ENCODE results near the gene TMEM59. TPM values are rescaled to one million over a fixed set of nuclear protein-coding genes. Genes with fewer than 3 reads are reported as not detected.
"Not testable (repeated sequence)": the region's sequence is repeated elsewhere in the genome, so short reads cannot be mapped to it uniquely, and the experiment has no call there.

Gene TMEM59
- polyA plus RNA-seq, 1 donor (not counting 4 experiments of a cell fraction or from before 2014, with no cell fraction given) = 342 TPM

- Histone ChIP-seq H3K4me1 (ENCODE audit: control insufficient read depth, extremely low read depth, insufficient read depth, low read length) (peaks cover 4% of the 10 kb centered on the region), H2AFZ (ENCODE audit: control insufficient read depth, low read length) (no peak overlapping the region), H3K27me3 (ENCODE audit: control insufficient read depth, extremely low read depth, insufficient read depth, low read length) (peaks cover 6% of the 10 kb centered on the region), H3K4me2 (ENCODE audit: control insufficient read depth, extremely low read depth, insufficient read depth, low read depth, low read length) (no peak overlapping the region), H3K79me2 (ENCODE audit: control insufficient read depth, insufficient read depth, low read length) (no peaks in the 10 kb centered on the region), H3K36me3 (ENCODE audit: control insufficient read depth in 2 of 2, extremely low read depth in 1 of 2, insufficient read depth in 2 of 2, low read length in 2 of 2) (no peaks in the 10 kb centered on the region), H3K9me3 (ENCODE audit: control insufficient read depth, low read depth, low read length) (no peaks in the 10 kb centered on the region), H4K20me1 (ENCODE audit: control insufficient read depth, extremely low read depth, insufficient read depth, low read length) (no peaks in the 10 kb centered on the region), H3K9ac (ENCODE audit: control insufficient read depth, extremely low read depth, insufficient read depth, low read length) (no peak overlapping the region), H3K4me3 (ENCODE audit: control insufficient read depth in 2 of 3, extremely low read depth in 1 of 3, insufficient read depth in 2 of 3, low read depth in 1 of 3, low read length in 3 of 3) (no peak overlapping the region), H3K27ac (ENCODE audit: control insufficient read depth, insufficient read depth, low read length) (no peak overlapping the region), H3K9me1 (ENCODE audit: control insufficient read depth, extremely low read depth, insufficient read depth, low read length) (no peaks in the 10 kb centered on the region)
- DNase-seq (ENCODE audit: low read depth, low spot score) (no peak), FAIRE-seq (no peak)
- dilution Hi-C loops (cut with MboI; ENCODE audit: extremely low pct_ligation_motif_present, low sequenced_read_pairs) = no loop called here
- no peak for TF ChIP-seq EZH2 (IDR thresholded peaks at IDR 0.05; ENCODE audit: low read length)
- TF ChIP-seq CTCF (optimal IDR thresholded peaks at IDR 0.05 in 1 of 3, IDR thresholded peaks at IDR 0.05 in 1 of 3, conservative IDR thresholded peaks at IDR 0.05 in 1 of 3; ENCODE audit: extremely low read depth in 1 of 3, insufficient read depth in 2 of 3, low read length in 3 of 3) = no peak
These were observed 46.5 kb downstream of the TMEM59 start for GRCh38 chr1:54006508-54006907.

- Histone ChIP-seq H3K4me2 (ENCODE audit: control insufficient read depth, extremely low read depth, insufficient read depth, low read depth, low read length) (no peak overlapping the region), H3K27ac (ENCODE audit: control insufficient read depth, insufficient read depth, low read length) (no peak overlapping the region), H3K4me1 (ENCODE audit: control insufficient read depth, extremely low read depth, insufficient read depth, low read length) (peaks cover 9% of the 10 kb centered on the region), H3K27me3 (ENCODE audit: control insufficient read depth, extremely low read depth, insufficient read depth, low read length) (no peaks in the 10 kb centered on the region), H3K36me3 (ENCODE audit: control insufficient read depth in 2 of 2, extremely low read depth in 1 of 2, insufficient read depth in 2 of 2, low read length in 2 of 2) (no peaks in the 10 kb centered on the region), H3K4me3 (ENCODE audit: control insufficient read depth in 2 of 3, extremely low read depth in 1 of 3, insufficient read depth in 2 of 3, low read depth in 1 of 3, low read length in 3 of 3) (no peak overlapping the region), H3K9ac (ENCODE audit: control insufficient read depth, extremely low read depth, insufficient read depth, low read length) (no peak overlapping the region), H4K20me1 (ENCODE audit: control insufficient read depth, extremely low read depth, insufficient read depth, low read length) (no peaks in the 10 kb centered on the region), H3K79me2 (ENCODE audit: control insufficient read depth, insufficient read depth, low read length) (no peaks in the 10 kb centered on the region), H3K9me3 (ENCODE audit: control insufficient read depth, low read depth, low read length) (no peaks in the 10 kb centered on the region), H2AFZ (ENCODE audit: control insufficient read depth, low read length) (no peak overlapping the region), H3K9me1 (ENCODE audit: control insufficient read depth, extremely low read depth, insufficient read depth, low read length) (no peaks in the 10 kb centered on the region)
- DNase-seq (ENCODE audit: low read depth, low spot score) = no peak
- TF ChIP-seq EZH2 (IDR thresholded peaks at IDR 0.05; ENCODE audit: low read length) (no peak), CTCF (optimal IDR thresholded peaks at IDR 0.05 in 1 of 3, IDR thresholded peaks at IDR 0.05 in 1 of 3, conservative IDR thresholded peaks at IDR 0.05 in 1 of 3; ENCODE audit: extremely low read depth in 1 of 3, insufficient read depth in 2 of 3, low read length in 3 of 3) (no peak)
- dilution Hi-C loops (cut with MboI; ENCODE audit: extremely low pct_ligation_motif_present, low sequenced_read_pairs) = no loop called here
- FAIRE-seq = no peak
These were observed 48.4 kb downstream of the TMEM59 start for GRCh38 chr1:54004481-54005049.

- H2AFZ ChIP-seq (ENCODE audit: control insufficient read depth, low read length); H3K9ac ChIP-seq (ENCODE audit: control insufficient read depth, extremely low read depth, insufficient read depth, low read length); dilution Hi-C loops (cut with MboI; ENCODE audit: extremely low pct_ligation_motif_present, low sequenced_read_pairs); H3K79me2 ChIP-seq (ENCODE audit: control insufficient read depth, insufficient read depth, low read length); H3K4me3 ChIP-seq (ENCODE audit: control insufficient read depth in 2 of 3, extremely low read depth in 1 of 3, insufficient read depth in 2 of 3, low read depth in 1 of 3, low read length in 3 of 3); FAIRE-seq; H3K27ac ChIP-seq (ENCODE audit: control insufficient read depth, insufficient read depth, low read length); H3K9me3 ChIP-seq (ENCODE audit: control insufficient read depth, low read depth, low read length); H3K9me1 ChIP-seq (ENCODE audit: control insufficient read depth, extremely low read depth, insufficient read depth, low read length); H3K27me3 ChIP-seq (ENCODE audit: control insufficient read depth, extremely low read depth, insufficient read depth, low read length); H3K4me2 ChIP-seq (ENCODE audit: control insufficient read depth, extremely low read depth, insufficient read depth, low read depth, low read length); H3K36me3 ChIP-seq (ENCODE audit: control insufficient read depth in 2 of 2, extremely low read depth in 1 of 2, insufficient read depth in 2 of 2, low read length in 2 of 2); DNase-seq (ENCODE audit: low read depth, low spot score); H3K4me1 ChIP-seq (ENCODE audit: control insufficient read depth, extremely low read depth, insufficient read depth, low read length); H4K20me1 ChIP-seq (ENCODE audit: control insufficient read depth, extremely low read depth, insufficient read depth, low read length): not testable (repeated sequence)
These were observed 49.1 kb downstream of the TMEM59 start for GRCh38 chr1:54003750-54004480.

All from keratinocyte (primary cell).